Vagina (tissue), 2 donors: ENCODE results near the gene MTUS2.

Experiments
- CTCF ChIP-seq, 3 experiments: fragments of 450-650 bp in 2 of 3; fragments of 200-600 bp in 1 of 3; sonication (generic) in 1 of 3; IDR thresholded peaks; one replicate each; pipeline ENCODE4 v1.5.1; 2017 to 2019; ENCODE audit warnings: antibody characterized with exemption in 3 of 3, mild to moderate bottlenecking in 2 of 3, moderate library complexity in 2 of 3
- POLR2A ChIP-seq, 2 donors: fragments of 450-650 bp; IDR thresholded peaks; one replicate each; pipeline ENCODE4 v1.6.1; 2017; ENCODE audit warnings: antibody characterized with exemption in 2 of 2, mild to moderate bottlenecking in 2 of 2, moderate library complexity in 2 of 2

GRCh38 chr13:28958441-28958840, 138.3 kb downstream of the MTUS2 start:
- TF ChIP-seq CTCF (IDR thresholded peaks at IDR 0.05) = no peak
- TF ChIP-seq POLR2A (IDR thresholded peaks at IDR 0.05) = no peak
